GM19438 (cell line): ENCODE data around the gene CTAGE15.
"Not testable (repeated sequence)": the region's sequence is repeated elsewhere in the genome, so short reads cannot be mapped to it uniquely, and the experiment has no call there.

Experiments used
- ATAC-seq: cut with Tn5 transposase; IDR thresholded peaks from one replicate; pipeline ENCODE4 v1.9.1; 2021; ENCODE audit warnings: low read depth; ENCODE audit not compliant: unreplicated experiment

Gene CTAGE15, protein sequence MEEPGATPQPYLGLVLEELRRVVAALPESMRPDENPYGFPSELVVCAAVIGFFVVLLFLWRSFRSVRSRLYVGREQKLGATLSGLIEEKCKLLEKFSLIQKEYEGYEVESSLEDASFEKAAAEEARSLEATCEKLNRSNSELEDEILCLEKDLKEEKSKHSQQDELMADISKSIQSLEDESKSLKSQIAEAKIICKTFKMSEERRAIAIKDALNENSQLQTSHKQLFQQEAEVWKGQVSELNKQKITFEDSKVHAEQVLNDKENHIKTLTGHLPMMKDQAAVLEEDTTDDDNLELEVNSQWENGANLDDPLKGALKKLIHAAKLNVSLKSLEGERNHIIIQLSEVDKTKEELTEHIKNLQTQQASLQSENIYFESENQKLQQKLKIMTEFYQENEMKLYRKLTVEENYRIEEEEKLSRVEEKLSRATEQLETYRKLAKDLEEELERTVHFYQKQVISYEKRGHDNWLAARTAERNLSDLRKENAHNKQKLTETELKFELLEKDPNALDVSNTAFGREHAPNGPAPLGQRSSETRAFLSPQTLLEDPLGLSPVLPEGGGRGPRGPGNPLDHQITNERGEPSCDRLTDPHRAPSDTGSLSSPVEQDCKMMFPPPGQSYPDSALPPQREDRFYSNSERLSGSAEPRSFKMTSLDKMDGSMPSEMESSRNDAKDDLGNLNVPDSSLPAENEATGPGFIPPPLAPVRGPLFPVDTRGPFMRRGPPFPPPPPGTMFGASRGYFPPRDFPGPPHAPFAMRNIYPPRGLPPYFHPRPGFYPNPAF

DNA sequence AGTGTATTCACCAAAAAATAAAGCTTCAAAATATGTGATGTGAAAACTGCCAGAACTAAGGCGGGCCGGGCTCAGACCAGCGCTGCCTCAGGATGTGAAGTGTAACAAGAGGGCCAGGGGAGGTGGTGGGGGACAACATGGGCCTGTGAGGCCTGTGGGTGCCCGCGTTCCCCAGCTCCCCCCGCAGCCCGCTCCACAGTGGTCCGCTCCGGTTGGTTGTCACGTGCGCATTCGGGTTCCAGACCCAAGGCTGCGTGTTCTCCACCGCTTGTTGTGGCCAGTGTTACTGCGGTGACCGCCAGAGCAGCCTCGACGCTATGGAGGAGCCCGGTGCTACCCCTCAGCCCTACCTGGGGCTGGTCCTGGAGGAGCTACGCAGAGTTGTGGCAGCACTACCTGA lies at the start of gene CTAGE15:
Gene CTAGE15 (plus strand): TSS at position 301 of the 400 bp plus-strand sequence. CDS start 17 bp downstream, at position 318.
- not testable (repeated sequence) for ATAC-seq

DNA sequence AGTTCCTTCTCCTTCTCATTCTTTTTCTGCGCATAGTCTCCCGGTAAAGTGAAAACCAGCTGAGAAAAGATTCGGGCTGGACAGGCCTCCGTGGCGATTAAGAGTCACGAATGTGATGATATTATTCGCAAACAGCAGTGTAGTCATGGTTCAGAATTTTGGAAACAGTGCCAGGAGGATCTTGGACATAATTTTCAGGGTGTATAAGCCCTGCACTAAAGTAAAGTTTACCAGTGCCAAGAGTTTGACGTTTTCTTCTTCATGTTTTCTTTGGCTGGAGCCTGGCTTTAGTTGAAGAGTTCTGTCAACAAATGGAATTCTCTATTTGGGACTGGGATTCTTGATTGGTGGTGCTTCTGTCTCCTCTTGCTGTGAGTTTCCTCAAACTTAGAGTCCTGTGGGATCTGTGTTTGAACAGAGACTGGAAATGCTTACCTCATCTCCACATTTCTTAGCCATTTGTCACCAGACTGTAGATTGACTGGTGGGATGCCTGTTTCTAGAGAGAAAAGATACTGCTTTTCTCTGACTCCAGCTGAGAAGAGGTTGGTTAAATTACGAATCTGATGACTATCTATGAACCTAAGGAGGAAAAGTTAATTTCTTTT lies 49.2 kb upstream of the CTAGE15 start:
- ATAC-seq: not testable (repeated sequence)

DNA sequence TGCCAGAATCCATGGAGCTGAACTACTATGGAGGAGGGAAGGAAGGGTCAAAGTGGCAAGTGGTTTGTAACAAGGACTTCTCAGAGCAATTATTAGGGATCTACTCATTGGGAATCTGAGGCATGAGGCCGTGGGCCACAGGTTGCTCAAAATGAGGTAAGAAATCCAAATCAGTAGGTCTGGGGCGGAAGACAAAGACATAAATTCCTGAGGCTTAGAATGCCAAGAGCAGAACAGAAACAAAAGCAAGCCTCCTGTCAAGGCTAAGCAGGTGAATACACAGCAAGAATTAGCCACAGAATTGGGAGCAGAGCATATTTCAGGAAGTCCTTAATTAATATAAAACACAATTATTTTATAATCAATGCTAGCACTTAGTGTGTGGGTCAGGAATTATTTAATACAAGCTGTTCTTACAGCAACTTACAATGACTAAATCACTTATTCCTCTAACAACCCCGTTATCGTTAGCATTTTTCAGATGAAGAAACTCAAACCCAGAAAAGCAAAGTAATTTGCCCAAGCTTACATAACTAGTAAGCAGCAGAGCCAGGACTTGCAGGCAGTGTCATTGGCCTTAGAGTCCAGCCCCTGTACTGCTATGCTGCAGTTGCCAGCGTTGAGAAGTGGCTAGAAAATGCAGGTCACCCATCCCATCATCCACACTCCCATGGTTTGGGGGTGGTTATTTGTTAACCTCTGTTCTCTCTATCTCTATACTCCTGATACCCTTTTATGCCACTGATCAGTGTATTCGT lies 40.3 kb upstream of the CTAGE15 start:
- not testable (repeated sequence) for ATAC-seq

- ATAC-seq: not testable (repeated sequence)
Measured at GRCh38 chr7:143531932-143532331, 39.7 kb upstream of the CTAGE15 start.

- ATAC-seq: not testable (repeated sequence)
Measured at GRCh38 chr7:143533213-143533839, 38.3 kb upstream of the CTAGE15 start.

GRCh38 chr7:143536443-143536842 lies 35.2 kb upstream of the CTAGE15 start:
- ATAC-seq: not testable (repeated sequence)

DNA sequence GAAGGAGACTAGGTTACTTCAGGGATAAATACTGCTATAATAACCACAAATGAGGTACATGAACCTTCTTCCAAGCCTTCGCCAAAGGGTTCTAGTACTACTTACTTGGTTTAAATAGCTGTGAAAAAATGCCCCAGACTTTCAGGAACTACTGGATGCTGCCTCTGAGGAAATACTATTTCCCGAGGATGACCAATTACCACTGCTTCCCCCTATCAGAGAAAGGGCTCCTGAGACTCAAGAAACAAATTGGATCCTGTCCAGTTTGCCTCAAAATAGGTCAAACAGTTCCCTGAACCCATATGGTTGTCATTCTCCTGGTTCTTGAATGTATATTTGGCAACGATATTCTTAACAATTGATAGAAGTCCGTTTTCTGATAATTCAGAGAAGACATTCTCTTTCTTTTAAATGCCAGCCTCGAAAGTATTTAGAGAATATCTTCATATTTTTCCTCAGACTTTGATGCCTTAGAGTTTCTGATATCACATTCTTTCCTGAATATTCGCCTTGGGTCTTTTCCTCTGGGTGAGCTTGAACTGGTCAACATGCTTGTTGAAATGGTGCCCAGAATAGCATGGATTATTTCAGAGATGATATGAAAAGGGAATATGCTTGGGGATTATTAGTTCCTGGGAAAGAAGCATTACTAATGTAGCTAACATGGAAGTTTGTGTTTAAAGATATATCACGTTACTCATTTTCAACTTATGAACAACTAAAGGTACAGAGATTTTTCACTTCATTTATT lies 28.1 kb upstream of the CTAGE15 start:
- ATAC-seq: not testable (repeated sequence)

DNA sequence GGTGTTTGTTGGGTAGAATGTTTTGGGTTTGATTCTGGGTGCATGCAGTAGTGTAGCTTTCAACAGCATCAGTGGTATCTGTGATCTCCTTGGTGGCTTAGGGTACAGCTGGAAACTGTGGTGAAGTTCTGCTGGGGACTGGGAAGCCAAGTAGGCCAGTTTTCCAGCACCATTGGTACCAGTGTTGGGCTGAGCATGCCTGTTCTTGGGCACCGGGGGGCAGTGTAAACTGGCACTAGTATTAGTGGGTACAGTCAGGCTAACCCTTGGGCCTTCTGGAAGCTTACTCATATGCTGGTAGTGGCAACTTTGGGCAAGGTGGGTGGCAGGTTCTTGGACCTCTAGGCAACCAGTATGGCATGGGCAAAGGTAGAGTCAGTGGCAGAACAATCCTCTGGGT lies 15.6 kb upstream of the CTAGE15 start:
- ATAC-seq: not testable (repeated sequence)

DNA sequence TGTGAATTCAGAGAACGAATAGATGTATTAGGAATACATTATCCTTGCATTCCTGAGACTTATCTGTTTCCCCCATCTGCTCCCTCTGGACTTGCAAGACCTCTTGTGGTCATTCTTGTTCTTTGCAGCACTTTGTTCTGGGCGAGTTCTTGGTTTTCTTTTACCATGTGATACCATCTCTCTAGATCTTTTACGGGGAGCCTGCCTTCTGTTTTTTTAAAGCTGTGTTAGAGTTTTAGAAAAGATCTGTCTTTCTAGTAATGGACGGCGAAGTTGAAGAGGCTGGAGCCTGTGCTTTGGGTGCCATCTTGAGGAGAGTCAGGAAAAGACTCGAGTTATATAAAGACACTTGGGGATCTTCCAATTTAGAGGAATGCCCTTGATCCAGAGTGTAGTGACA lies 8.3 kb upstream of the CTAGE15 start:
- ATAC-seq: not testable (repeated sequence)

DNA sequence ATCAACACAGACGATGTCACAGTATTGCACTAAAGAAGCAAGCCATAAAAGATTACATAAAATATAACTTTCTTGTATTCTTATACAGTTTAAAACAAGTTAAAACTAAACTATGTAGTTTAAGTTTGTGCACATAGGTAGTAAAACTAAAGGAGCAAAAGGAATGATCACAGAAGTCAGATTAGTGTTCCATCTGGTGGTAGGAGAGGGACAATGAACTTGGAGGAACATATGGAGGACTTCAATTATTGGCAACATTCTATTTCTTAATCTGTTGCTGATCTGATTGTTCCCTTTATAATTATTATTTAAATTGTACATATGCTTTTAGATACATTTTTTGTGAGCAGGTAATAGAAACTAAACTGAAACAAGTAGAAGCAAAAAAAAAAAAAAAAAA lies 5.6 kb upstream of the CTAGE15 start:
- ATAC-seq: not testable (repeated sequence)

GRCh38 chr7:143588183-143588582 lies 16.6 kb downstream of the CTAGE15 start:
- ATAC-seq: not testable (repeated sequence)

DNA sequence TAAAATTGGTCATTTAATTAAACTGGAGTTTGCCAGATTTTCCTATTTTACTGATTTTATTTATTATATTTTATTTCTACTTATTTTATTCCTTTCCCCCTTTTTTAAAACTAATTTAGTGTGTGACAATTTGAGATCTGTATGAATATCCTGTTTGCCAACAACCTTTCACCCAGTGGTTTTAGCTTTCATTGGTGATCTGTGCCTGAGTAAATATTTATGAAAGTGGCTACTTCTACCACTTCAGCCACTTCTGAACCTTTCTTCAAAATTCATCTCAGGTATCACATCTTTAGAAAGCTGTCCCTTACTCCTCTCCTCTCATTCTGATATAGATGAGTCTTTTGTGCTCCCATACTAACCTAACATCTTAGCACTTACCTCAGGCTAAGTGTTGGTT lies 18.3 kb downstream of the CTAGE15 start:
- ATAC-seq: not testable (repeated sequence)

DNA sequence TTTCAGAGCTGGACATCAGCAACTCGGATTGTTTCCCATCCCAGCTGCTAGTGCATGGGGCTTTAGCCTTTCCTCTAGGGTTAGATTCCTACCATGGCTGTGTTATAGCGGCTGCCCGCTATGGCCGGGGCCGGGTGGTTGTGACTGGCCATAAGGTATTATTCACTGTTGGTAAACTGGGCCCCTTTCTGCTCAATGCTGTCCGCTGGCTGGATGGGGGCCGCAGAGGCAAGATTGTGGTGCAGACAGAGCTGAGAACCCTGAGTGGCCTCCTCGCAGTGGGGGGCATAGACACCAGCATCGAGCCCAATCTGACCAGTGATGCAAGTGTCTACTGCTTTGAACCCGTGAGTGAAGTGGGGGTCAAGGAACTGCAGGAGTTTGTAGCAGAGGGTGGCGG lies 26.5 kb downstream of the CTAGE15 start:
- ATAC-seq: not testable (repeated sequence)

DNA sequence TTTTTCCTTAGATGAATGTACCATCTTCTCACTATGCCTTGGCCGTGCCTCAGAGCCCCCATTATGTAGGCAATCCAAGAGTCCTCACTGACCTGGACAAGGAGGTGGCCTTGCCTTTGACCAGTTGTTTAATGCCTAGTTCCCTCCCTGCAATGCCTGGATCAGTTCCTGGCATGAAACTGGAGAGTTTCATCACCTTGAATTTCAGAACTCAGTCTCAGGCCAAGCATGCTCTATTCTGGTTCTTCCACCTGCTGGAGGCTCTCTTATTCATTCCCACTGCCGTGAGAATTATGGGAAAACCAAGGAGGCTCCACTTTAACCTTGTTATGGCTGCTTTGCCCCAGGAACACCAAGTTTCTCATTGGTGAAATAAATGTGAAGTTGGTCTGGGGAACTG lies 31.9 kb downstream of the CTAGE15 start:
- ATAC-seq: not testable (repeated sequence)

GRCh38 chr7:143606088-143606487 lies 34.5 kb downstream of the CTAGE15 start:
- ATAC-seq: not testable (repeated sequence)

DNA sequence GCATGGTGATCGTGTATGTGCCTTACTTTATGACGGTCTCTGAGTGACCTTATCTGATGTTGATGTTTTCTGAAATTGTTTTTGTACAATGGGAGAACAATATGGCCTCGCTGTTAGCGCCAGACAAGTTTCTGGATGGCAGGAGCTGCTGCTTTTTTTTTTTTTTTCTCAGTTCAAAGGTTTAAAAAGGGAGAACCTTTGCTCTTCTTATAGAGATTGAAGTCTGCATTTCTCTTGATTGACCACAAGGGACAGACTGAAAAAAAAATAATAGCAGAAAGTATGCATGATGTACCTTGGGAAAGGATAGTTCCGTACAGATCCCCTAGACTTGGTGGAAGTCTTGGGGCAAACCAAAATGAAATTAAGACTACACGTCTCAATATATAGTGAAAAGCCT lies 43.9 kb downstream of the CTAGE15 start:
- not testable (repeated sequence) for ATAC-seq

- not testable (repeated sequence) for ATAC-seq
Measured at GRCh38 chr7:143617204-143617603, 45.6 kb downstream of the CTAGE15 start.

GRCh38 chr7:143620058-143620457 lies 48.5 kb downstream of the CTAGE15 start:
- peak; percentile 14 for ATAC-seq

GRCh38 chr7:143620646-143621045 lies 49.0 kb downstream of the CTAGE15 start, which contains the start of gene TCAF2:
TSS of gene TCAF2 (plus strand) at chr7:143620974.
- ATAC-seq: peak; percentile 84
